RWPE1 (cell line): ENCODE results near the gene SLC28A3.
A peak's percentile ranks its signal among the peaks of the same experiment; 100 is the strongest.

Source experiments
- CTCF ChIA-PET: fragments of 350-600 bp; sonication (Branson Sonifier 250); formaldehyde crosslinking; extraction: SDS; loops from one replicate; lab custom pipeline; 2021; lab: Yijun Ruan, JAX
- POLR2A ChIA-PET: fragments of 400-600 bp; formaldehyde crosslinking; extraction: SDS; loops from one replicate; lab custom pipeline; 2020; ENCODE audit warnings: antibody characterized with exemption; ENCODE audit not compliant: low non-redundant PET; lab: Yijun Ruan, JAX
- DNase-seq: peaks from one replicate; pipeline ENCODE4 v3.0.0; 2012; ENCODE audit warnings: low spot score
- H3K27ac ChIP-seq: fragments of 450-650 bp; 2 replicates; pipeline ENCODE4 v1.5.1; 2017
- CTCF ChIP-seq: fragments of 450-650 bp; conservative IDR thresholded peaks from 2 replicates; pipeline ENCODE4 v1.5.1; 2017; ENCODE audit warnings: low read depth, mild to moderate bottlenecking

The SLC28A3 gene

GRCh38 chr9:84255696-84256095 is 84.9 kb downstream of the SLC28A3 start:
- no peak for DNase-seq
- CTCF ChIA-PET = interaction anchor here (1.0 kb wide), 1 partner anchor 56 kb away, joined by 3 read pairs; no protein-coding TSS in a partner anchor
- POLR2A ChIA-PET = no interaction called here
- no peak overlapping the region for H3K27ac ChIP-seq
- TF ChIP-seq CTCF = no peak

- H3K27ac ChIP-seq = no peak overlapping the region
- no peak for TF ChIP-seq CTCF
- CTCF ChIA-PET = interaction anchor here (0.6 kb wide), 2 partner anchors 27 to 132 kb away, joined by 3 to 6 read pairs; no protein-coding TSS in a partner anchor
- POLR2A ChIA-PET = interaction anchor here (0.5 kb wide), 1 partner anchor 305 kb away, joined by 4 read pairs; no protein-coding TSS in a partner anchor
- peak; percentile 57 for DNase-seq
Measured at GRCh38 chr9:84254972-84255371, 85.6 kb downstream of the SLC28A3 start.

- ChIA-PET CTCF (interaction anchor here (0.6 kb wide), 1 partner anchor 319 kb away, joined by 6 read pairs; no protein-coding TSS in a partner anchor), POLR2A (no interaction called here)
- TF ChIP-seq CTCF = no peak
- H3K27ac ChIP-seq = no peak overlapping the region
- DNase-seq = no peak
Measured at GRCh38 chr9:84251921-84252320, 88.6 kb downstream of the SLC28A3 start.

GRCh38 chr9:84241817-84242373 is 98.7 kb downstream of the SLC28A3 start:
- no peak for TF ChIP-seq CTCF
- no peak overlapping the region for H3K27ac ChIP-seq
- no peak for DNase-seq
- ChIA-PET POLR2A (no interaction called here), CTCF (interaction anchor here (0.7 kb wide), 1 partner anchor 19 kb away, joined by 3 read pairs; no protein-coding TSS in a partner anchor)

GRCh38 chr9:84239343-84239742 is 101.2 kb downstream of the SLC28A3 start:
- no peak overlapping the region for H3K27ac ChIP-seq
- ChIA-PET POLR2A (interaction anchor here (0.8 kb wide), 1 partner anchor 14 kb away, joined by 4 read pairs; no protein-coding TSS in a partner anchor), CTCF (interaction anchor here (0.7 to 1.4 kb wide), 3 partner anchors 9 to 101 kb away, joined by 3 to 4 read pairs (median 3); no protein-coding TSS in a partner anchor)
- DNase-seq = no peak
- no peak for TF ChIP-seq CTCF

- ChIA-PET POLR2A (interaction anchor here (0.5 to 0.8 kb wide), 2 partner anchors 15 to 216 kb away, joined by 3 to 4 read pairs; no protein-coding TSS in a partner anchor), CTCF (interaction anchor here (0.7 to 1.4 kb wide), 3 partner anchors 10 to 101 kb away, joined by 3 to 4 read pairs (median 3); no protein-coding TSS in a partner anchor)
- no peak for TF ChIP-seq CTCF
- H3K27ac ChIP-seq = no peak overlapping the region
- no peak for DNase-seq
Measured at GRCh38 chr9:84238652-84239051, 101.9 kb downstream of the SLC28A3 start.
